ENCODE measurements around the gene DKK2.

DNA sequence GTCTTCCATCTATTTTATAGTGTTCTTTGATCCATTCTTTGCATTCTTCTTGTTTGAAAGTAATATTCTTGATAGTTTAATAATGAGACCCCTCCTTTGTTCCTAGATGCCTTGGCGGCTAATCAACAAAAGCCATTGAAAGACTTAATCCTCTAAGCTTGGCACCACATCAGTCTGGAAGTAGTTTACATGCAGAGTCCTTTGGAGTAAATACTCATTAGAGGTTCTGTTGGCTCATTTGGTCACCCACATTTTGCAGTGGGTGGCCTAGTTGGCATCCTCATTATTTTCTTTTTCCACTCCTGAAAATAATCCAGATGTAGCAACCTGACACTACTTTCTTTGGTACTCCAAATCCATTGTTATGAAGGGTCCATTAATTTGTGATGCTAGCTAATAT, 64.5 kb downstream of the DKK2 start:
- TF ChIP-seq, protein P1, sequence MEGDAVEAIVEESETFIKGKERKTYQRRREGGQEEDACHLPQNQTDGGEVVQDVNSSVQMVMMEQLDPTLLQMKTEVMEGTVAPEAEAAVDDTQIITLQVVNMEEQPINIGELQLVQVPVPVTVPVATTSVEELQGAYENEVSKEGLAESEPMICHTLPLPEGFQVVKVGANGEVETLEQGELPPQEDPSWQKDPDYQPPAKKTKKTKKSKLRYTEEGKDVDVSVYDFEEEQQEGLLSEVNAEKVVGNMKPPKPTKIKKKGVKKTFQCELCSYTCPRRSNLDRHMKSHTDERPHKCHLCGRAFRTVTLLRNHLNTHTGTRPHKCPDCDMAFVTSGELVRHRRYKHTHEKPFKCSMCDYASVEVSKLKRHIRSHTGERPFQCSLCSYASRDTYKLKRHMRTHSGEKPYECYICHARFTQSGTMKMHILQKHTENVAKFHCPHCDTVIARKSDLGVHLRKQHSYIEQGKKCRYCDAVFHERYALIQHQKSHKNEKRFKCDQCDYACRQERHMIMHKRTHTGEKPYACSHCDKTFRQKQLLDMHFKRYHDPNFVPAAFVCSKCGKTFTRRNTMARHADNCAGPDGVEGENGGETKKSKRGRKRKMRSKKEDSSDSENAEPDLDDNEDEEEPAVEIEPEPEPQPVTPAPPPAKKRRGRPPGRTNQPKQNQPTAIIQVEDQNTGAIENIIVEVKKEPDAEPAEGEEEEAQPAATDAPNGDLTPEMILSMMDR (IDR thresholded peaks at IDR 0.05; ENCODE audit: extremely low read depth in 1 of 2, insufficient read depth in 1 of 2, low read depth in 1 of 2, low read length in 2 of 2), result no peak
- TF ChIP-seq POLR2A (IDR thresholded peaks at IDR 0.05; ENCODE audit: low read depth, low read length), result no peak
- TF ChIP-seq JUN (IDR thresholded peaks at IDR 0.05; ENCODE audit: borderline replicate concordance, insufficient read depth, insufficient read length, low read depth), result no peak
- TF ChIP-seq GATA2 (IDR thresholded peaks at IDR 0.05; ENCODE audit: insufficient read depth, insufficient read length, low read depth, low read length), result no peak
- no peak for TF ChIP-seq EZH2 (IDR thresholded peaks at IDR 0.05; ENCODE audit: borderline replicate concordance, low read depth, low read length, severe bottlenecking)
- TF ChIP-seq MYC (IDR thresholded peaks at IDR 0.05; ENCODE audit: low read depth, low read length), result no peak
